NCI-H146 (cell line): ENCODE data around the gene ZFYVE28.

ENCODE experiments used
- DNase-seq: peaks from one replicate; lab custom pipeline; 2025; lab: John Stamatoyannopoulos, UW

ZFYVE28 gene

DNA sequence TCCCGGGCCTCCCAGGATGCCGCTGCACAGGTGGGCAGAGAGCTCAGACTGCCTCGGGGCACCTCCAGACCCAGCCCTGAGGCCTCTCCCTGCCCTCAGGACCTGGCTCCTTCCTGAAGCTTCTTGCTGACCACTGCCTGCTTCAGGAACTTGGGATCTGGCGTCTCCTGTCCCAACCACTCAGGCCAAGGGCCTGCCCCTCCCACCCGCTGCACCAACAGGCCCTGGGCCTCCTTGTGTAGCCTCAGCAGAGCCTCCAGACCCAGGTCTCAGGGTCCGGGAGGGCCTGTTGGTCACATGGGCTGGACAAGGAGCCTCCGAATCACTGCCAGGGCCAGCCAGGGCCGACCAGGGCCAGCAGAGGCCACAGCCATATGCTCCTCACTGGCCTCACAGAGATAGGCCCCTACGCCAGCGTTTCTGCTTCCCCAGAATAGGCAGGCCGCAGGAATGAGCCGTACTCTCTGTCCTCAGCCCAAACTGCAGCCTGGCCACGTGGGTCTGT lies 159.4 kb downstream of the ZFYVE28 start:
- no peak for DNase-seq

DNA sequence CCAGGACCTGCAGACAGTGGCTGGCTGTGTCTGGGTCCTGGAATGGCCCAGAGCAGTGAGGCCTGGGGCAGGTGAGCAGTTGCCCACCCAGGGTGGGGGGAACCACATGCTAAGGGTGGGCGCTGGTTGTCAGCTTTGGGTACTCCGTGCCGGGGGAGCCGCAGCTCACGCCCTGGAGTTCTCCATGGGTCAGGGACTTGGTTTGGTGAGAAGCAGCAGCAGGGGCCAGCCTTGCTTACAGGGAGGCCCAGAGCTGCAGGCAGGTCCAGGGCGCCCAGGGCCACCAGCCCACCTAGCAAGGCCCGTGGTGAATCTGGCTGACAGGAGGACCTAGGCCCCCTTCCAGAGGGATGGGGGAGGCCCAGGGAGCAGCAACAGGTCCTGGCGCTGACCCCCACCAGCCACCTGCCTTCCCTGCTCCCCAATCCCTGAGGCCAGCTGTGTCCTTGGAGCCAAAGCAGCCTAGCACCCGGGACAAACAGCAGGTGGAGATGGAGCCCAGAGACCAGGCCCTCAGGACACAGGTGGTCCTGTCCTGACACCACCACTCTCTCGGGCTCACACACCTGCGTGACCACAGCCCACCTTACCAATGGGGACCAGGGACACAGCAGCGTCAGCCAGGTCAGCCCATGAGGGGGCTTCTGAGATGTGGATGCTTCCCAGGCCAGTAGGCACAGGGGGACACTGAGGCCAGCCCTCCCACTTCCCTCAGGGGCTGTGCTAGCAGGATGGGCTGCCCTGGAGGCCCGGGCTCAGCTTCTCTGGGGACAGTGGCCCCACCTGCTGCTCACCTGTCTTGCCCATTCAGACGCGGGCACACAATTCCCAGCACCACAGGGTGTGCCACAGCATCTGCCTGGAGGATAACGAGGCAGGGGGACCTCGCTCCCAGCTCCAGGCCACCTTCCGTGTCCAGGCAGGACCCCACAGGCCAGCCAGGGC lies 160.1 kb downstream of the ZFYVE28 start:
- DNase-seq, result no peak

GRCh38 chr4:2257361-2258081 lies 160.9 kb downstream of the ZFYVE28 start:
- DNase-seq, result no peak

GRCh38 chr4:2256781-2257191 lies 161.7 kb downstream of the ZFYVE28 start:
- no peak for DNase-seq

DNA sequence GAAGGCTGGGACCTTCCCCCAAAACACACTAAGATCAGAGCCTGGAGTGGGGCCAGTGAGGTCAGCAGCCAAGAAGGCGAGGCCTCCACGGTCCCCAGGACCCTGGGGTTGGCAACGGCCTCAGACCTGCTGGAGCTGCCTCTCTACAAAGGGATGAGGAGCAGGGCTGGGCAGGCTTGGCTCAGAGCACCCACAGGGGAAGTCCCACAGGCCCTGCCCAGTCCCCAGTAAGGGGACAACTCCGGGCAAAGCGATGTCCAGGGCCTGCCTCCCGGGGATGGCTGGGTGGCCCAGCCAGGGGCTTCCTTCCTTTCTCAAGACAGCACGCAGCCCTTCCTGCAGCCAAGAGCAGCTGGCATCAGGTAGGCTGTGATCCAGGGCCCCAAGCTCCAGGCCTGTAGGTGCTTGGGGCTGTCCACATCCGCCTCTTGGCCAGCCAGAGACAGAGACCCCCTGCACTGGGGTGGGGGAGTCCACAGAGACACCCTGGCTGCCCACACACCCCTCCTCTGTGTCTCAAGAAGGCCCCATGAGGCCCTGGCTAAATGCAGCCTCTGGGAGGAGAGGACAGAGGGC lies 162.2 kb downstream of the ZFYVE28 start:
- DNase-seq, result no peak

- DNase-seq, result no peak
Observed at GRCh38 chr4:2255501-2256155, 162.8 kb downstream of the ZFYVE28 start.

DNA sequence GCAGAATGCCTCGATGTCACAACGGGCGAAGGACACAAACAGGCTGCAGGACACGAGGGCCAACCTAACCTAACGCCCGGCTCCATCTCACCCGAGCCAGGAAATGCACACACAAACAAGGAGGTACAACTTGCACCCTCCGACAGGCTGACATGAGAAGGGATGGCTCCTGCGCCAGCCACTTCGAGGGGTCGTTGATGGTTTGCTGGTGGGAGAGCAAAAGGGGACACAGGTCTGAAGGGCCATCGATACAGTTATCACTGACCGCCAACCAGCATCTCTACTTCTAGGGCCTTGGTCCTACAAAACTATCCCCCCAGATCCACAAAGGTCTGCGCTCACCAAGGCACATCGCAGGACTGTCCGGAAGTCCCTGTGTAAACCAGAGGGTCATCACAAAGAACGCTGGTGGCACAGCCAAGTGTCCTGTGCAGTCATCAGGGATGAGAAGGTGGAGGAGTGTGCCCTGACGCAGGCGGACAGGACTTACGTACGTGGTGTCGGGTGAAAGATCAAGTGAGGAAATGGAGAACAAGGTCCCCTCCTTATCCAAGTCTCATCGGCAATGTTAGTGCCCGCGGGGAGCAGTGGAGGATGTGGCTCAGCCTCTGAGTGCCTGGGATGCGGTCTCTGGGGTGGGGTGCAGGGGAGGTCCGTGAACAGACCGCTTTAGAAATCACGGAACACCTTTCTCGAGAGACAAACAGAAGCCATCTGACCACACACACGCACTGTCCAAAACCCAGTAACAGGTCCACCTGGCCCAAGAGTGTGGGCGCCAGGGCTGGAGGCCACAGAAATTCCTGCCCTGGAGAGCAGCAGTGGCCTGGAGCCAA lies 163.6 kb downstream of the ZFYVE28 start:
- no peak for DNase-seq

DNA sequence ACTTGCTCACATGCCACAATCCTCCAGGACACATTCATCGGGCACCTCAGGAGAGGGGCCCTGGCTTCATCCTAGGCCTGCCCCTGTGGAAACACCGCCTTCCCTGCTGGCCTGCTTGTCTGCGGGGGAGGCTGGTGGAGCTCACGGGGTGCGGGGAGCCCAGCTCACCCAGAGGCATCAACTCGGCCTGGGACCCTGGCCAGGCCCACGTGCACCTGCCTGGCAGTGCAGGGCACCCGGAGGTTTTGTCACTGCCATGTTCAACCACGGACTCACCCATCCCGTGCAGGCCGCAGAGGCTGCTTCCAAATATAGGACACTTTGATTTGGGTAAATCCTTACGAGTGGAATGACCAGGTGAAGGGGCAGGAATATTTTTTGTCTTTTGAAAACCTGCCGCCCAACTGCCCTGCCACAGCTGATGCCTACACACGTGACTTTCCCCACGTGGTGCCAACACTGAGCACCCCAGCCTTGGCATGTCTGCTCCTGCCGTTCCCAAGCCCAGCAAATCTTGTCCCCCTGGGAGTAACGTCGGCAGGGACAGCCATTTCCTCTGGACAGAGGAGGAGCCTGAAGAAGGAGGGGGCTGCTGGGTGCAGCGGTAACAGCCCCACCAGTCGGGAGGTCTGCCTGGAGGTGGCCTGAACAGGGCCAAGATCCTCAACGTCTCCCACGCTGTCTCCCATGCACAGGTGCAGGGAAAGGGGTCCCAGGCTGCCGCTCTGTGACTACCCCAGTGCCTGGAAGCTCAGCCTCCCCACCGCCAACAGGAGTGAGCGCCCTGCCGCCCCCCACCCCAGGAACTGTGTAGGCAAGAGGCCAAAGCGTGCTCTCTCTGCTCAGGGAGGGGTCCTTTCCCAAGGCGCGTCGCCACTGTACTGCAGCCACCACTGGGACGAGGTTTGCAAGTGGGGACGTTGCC lies 165.0 kb downstream of the ZFYVE28 start:
- DNase-seq, result no peak

GRCh38 chr4:2252530-2253091 lies 165.8 kb downstream of the ZFYVE28 start:
- no peak for DNase-seq

DNA sequence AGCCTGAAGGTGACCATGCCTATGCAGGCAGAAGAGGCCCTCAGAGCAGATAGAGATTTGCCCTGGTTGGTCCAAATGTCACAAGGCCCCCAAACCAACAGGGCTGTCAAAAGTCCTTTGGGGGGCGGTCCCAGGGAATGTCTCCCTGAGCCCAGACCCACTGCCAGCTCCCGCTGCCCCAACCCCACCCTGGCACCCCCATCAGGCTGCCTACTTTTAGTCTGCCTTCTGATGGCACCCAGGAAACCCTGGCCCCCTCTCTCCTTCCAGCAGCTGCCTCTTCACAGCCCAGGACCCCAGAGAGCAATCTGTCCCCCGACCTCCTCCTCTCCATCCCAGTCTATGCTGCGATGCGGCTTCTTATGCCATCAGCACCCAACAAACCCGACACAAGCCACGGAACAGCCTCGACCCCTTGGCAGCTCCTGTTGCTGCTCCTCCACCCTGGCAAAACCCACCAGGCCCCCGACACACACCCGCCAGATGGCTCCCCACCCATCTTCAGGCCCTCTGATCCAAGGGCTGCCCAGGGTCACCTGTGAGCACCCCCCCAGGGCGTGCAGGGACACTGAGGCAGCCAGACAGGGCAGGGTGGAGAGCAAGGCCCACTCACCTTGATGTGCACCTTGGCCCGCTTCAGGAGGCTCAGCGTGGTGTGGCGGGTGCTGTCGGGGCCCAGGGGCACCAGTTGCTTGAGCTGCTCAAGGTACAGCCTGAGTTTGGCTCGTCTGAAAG lies 166.5 kb downstream of the ZFYVE28 start:
- no peak for DNase-seq

GRCh38 chr4:2251073-2251794 lies 167.2 kb downstream of the ZFYVE28 start:
- no peak for DNase-seq

GRCh38 chr4:2250357-2251072 lies 167.9 kb downstream of the ZFYVE28 start:
- no peak for DNase-seq

DNA sequence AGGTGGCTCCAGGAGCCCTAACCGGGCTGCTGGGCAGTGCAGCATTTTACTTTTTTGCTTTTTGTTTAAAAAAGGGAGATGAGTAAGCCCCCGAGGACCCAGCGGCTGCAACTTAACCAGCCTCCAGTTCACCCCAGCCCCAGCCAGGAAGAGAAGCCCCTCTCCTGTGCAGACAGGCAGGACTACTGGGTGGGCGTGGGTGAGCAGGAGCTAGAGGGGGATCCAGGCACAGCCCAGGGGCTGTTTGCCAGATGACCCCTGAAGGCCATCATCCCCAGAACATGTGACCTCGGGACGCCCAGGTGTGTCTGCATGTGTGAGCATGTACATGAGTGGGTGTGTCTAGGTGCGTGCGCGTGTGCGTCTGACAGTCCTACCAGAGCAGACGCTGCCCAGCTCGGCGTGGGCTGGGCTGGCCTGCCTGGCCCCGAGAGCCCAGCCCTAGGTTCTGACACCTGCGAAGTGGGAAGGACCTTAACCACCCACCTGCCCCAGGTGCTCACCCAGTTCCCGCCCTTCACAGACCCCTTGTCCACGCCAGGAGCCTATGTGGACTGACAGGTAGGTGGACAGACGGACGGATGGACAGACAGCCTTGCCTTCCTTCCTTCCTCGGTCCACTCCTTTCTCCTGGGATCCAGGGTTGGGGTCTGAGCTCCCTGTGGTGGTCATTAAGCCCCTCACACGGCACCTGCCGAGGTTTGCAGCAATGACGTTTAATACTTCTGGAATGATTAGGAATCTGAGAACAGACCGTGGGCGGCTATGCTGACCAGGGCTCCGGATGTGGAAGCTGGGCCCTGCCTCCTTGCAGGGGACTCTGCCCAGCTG lies 168.7 kb downstream of the ZFYVE28 start:
- DNase-seq, result no peak

- no peak for DNase-seq
Observed at GRCh38 chr4:2248821-2249261, 169.6 kb downstream of the ZFYVE28 start.

DNA sequence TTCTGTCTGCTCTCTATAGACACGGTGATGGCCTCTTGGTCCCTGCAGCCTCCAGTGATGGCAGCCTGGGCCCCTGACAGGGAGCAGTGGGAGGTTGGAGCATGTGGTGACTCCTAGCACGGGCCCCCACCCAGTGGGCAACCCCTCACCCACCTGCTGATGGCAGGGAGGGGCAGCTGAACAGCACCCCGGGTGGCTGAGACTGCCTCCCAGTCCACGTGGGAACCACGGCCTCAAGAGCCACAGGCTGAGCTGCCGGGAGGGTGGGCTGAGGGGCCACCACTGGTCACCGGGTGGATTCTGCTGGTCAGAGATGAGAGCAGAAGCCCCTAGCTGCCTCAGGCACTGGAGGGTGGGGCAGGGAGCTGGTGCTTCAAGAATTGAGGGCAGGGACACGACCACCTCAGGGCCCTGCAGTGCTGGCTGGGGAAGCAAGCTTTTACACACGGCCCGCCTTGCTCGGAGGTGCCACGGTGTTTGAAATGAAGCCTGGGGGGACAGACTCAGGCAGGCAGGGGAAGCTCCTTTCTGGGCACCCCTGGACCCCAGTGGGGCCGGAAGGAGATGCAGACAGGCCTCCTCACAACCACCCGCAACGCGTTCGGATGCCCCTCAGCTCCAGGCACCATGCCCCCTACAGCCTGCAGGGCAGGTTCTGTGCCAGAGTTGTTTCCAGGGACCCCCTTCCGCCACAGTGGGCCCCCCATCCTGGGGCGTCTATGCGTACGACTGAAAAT lies 170.2 kb downstream of the ZFYVE28 start:
- DNase-seq, result no peak
